SK-N-SH treated with all-trans-retinoic acid at 6 μM for 48 hours (cell line): Measurements from ENCODE around the gene QRSL1.

ENCODE experiments used
- ATAC-seq: fragments of 200-7000 bp; cut with Tn5 transposase; 3 replicates; pipeline ENCODE4 v1.9.1; 2020; ENCODE audit warnings: mild to moderate bottlenecking, moderate library complexity
- ARNTL ChIP-seq: fragments of 450-650 bp; formaldehyde crosslinking; IDR thresholded peaks from 2 replicates; pipeline ENCODE4 v1.5.0; 2020; ENCODE audit warnings: low read depth, mild to moderate bottlenecking, moderate library complexity, borderline replicate concordance
- CSDC2 ChIP-seq: fragments of 250-450 bp; sonication (Bioruptor Pico); IDR thresholded peaks from 2 replicates; pipeline ENCODE4 v1.5.0; 2020; ENCODE audit warnings: mild to moderate bottlenecking, moderate library complexity
- ESRRG ChIP-seq: fragments of 250-450 bp; sonication (Bioruptor Pico); IDR thresholded peaks from 2 replicates; pipeline ENCODE4 v1.6.1; 2021; ENCODE audit warnings: mild to moderate bottlenecking
- GLIS3 ChIP-seq: fragments of 250-450 bp; sonication (Bioruptor Pico); IDR thresholded peaks from 2 replicates; pipeline ENCODE4 v1.5.0; 2020; ENCODE audit warnings: mild to moderate bottlenecking, moderate library complexity
- ISL1 ChIP-seq: fragments of 250-450 bp; sonication (Bioruptor Pico); IDR thresholded peaks from 2 replicates; pipeline ENCODE4 v2.1.2; 2022; ENCODE audit warnings: mild to moderate bottlenecking, moderate library complexity
- OSR1 ChIP-seq: fragments of 250-450 bp; sonication (Bioruptor Pico); IDR thresholded peaks from 2 replicates; pipeline ENCODE4 v1.8.0; 2022; ENCODE audit warnings: moderate library complexity, mild to moderate bottlenecking, inconsistent platforms
- PPARA ChIP-seq: fragments of 250-450 bp; sonication (Bioruptor Pico); IDR thresholded peaks from 2 replicates; pipeline ENCODE4 v1.5.0; 2020; ENCODE audit warnings: mild to moderate bottlenecking, borderline replicate concordance
- RARB ChIP-seq: fragments of 250-450 bp; sonication (Bioruptor Pico); IDR thresholded peaks from 2 replicates; pipeline ENCODE4 v1.8.0; 2021; ENCODE audit warnings: mild to moderate bottlenecking, moderate library complexity
- SNAI2 ChIP-seq: fragments of 250-450 bp; sonication (Bioruptor Pico); IDR thresholded peaks from 2 replicates; pipeline ENCODE4 v1.5.0; 2020; ENCODE audit warnings: mild to moderate bottlenecking, moderate library complexity
- TCF4 ChIP-seq: fragments of 250-450 bp; sonication (Bioruptor Pico); IDR thresholded peaks from 2 replicates; pipeline ENCODE4 v1.8.0; 2021; ENCODE audit warnings: mild to moderate bottlenecking, moderate library complexity, borderline replicate concordance
- ZC3H10 ChIP-seq: fragments of 250-450 bp; sonication (Bioruptor Pico); IDR thresholded peaks from 2 replicates; pipeline ENCODE4 v1.5.1; 2021; ENCODE audit warnings: mild to moderate bottlenecking, moderate library complexity
- ZFP3 ChIP-seq: fragments of 250-450 bp; sonication (Bioruptor Pico); IDR thresholded peaks from 2 replicates; pipeline ENCODE4 v1.5.0; 2020; ENCODE audit warnings: mild to moderate bottlenecking, moderate library complexity
- ZFP30 ChIP-seq: fragments of 450-650 bp; formaldehyde crosslinking; IDR thresholded peaks from 2 replicates; pipeline ENCODE4 v1.5.0; 2022; ENCODE audit warnings: mild to moderate bottlenecking, moderate library complexity
- ZNF565 ChIP-seq: fragments of 450-650 bp; formaldehyde crosslinking; conservative IDR thresholded peaks from 2 replicates; pipeline ENCODE4 v1.5.0; 2020; ENCODE audit warnings: low read depth, mild to moderate bottlenecking, moderate library complexity
- ZNF8 ChIP-seq: fragments of 450-650 bp; formaldehyde crosslinking; IDR thresholded peaks from 2 replicates; pipeline ENCODE4 v1.5.0; 2020; ENCODE audit warnings: mild to moderate bottlenecking, moderate library complexity
- TF ChIP-seq, protein P1 (sequence below): fragments of 250-450 bp; sonication (Bioruptor Pico); IDR thresholded peaks from 2 replicates; pipeline ENCODE4 v1.8.0; 2020; ENCODE audit warnings: mild to moderate bottlenecking, moderate library complexity, borderline replicate concordance
- TF ChIP-seq, protein P2 (sequence below): fragments of 250-450 bp; sonication (Bioruptor Pico); IDR thresholded peaks from 2 replicates; pipeline ENCODE4 v1.8.0; 2021; ENCODE audit warnings: low read depth, mild to moderate bottlenecking, moderate library complexity, borderline replicate concordance
- TF ChIP-seq, protein P3 (sequence below): fragments of 250-450 bp; sonication (Bioruptor Pico); IDR thresholded peaks from 2 replicates; pipeline ENCODE4 v1.5.1; 2021; ENCODE audit warnings: mild to moderate bottlenecking, moderate library complexity
- TF ChIP-seq, protein P4 (sequence below): fragments of 250-450 bp; sonication (Bioruptor Pico); IDR thresholded peaks from 2 replicates; pipeline ENCODE4 v1.5.1; 2020; ENCODE audit warnings: low read depth, mild to moderate bottlenecking, moderate library complexity
- TF ChIP-seq, protein P5 (sequence below): fragments of 250-450 bp; sonication (Bioruptor Pico); IDR thresholded peaks from 2 replicates; pipeline ENCODE4 v1.5.0; 2020; ENCODE audit warnings: mild to moderate bottlenecking, moderate library complexity

QRSL1 gene

DNA sequence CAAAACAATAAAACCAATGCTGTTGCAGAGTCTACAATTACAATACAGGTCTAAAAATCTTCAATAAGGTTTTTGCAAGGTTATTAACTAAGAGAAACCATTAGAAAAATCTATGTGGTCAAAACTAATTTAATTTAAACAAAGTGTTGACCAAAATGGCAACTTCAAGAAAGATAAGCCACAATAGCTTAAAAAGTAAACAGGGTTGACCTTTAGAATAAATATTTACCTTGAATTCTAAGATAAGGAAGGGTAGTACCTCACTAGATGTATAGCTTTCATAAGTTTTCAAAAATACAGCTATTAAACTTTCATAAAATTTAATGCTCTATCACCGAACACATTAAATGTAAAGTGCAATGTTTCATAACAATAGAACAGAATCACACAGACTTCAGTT is 11.5 kb upstream of the QRSL1 start:
- TF ChIP-seq GLIS3, result no peak
- TF ChIP-seq OSR1, result no peak
- no peak for TF ChIP-seq TCF4
- TF ChIP-seq ZNF565 (CRISPR knock-in tag), result no peak
- TF ChIP-seq CSDC2, result no peak
- TF ChIP-seq, protein P1, sequence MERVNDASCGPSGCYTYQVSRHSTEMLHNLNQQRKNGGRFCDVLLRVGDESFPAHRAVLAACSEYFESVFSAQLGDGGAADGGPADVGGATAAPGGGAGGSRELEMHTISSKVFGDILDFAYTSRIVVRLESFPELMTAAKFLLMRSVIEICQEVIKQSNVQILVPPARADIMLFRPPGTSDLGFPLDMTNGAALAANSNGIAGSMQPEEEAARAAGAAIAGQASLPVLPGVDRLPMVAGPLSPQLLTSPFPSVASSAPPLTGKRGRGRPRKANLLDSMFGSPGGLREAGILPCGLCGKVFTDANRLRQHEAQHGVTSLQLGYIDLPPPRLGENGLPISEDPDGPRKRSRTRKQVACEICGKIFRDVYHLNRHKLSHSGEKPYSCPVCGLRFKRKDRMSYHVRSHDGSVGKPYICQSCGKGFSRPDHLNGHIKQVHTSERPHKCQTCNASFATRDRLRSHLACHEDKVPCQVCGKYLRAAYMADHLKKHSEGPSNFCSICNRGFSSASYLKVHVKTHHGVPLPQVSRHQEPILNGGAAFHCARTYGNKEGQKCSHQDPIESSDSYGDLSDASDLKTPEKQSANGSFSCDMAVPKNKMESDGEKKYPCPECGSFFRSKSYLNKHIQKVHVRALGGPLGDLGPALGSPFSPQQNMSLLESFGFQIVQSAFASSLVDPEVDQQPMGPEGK, result no peak
- TF ChIP-seq, protein P2, sequence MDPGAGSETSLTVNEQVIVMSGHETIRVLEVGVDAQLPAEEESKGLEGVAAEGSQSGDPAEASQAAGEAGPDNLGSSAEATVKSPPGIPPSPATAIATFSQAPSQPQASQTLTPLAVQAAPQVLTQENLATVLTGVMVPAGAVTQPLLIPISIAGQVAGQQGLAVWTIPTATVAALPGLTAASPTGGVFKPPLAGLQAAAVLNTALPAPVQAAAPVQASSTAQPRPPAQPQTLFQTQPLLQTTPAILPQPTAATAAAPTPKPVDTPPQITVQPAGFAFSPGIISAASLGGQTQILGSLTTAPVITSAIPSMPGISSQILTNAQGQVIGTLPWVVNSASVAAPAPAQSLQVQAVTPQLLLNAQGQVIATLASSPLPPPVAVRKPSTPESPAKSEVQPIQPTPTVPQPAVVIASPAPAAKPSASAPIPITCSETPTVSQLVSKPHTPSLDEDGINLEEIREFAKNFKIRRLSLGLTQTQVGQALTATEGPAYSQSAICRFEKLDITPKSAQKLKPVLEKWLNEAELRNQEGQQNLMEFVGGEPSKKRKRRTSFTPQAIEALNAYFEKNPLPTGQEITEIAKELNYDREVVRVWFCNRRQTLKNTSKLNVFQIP (CRISPR knock-in tag), result no peak
- TF ChIP-seq, protein P3, sequence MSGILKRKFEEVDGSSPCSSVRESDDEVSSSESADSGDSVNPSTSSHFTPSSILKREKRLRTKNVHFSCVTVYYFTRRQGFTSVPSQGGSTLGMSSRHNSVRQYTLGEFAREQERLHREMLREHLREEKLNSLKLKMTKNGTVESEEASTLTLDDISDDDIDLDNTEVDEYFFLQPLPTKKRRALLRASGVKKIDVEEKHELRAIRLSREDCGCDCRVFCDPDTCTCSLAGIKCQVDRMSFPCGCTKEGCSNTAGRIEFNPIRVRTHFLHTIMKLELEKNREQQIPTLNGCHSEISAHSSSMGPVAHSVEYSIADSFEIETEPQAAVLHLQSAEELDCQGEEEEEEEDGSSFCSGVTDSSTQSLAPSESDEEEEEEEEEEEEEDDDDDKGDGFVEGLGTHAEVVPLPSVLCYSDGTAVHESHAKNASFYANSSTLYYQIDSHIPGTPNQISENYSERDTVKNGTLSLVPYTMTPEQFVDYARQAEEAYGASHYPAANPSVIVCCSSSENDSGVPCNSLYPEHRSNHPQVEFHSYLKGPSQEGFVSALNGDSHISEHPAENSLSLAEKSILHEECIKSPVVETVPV (CRISPR knock-in tag), result no peak
- TF ChIP-seq, all 23 proteins: peak for 0
- ATAC-seq, result no peak

DNA sequence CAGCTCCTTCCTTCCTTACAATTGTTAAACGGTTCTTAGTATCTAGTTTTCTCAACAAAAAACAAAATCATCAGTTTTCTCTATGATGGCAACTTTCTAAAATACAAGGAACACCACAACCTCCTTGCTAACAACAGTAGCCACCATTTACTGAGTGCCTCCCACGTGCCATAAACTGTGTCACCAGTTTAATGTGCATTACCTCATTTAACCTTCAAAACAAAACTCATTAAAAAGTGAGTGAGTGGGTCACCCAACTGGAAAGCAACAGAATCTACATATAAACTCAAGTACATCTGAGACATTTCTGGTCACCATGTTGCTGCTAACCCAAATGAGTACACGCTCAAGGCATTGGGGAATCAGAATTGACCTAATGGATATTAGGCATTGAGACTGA is 11.1 kb upstream of the QRSL1 start:
- no peak for ATAC-seq
- no peak for TF ChIP-seq GLIS3
- TF ChIP-seq ZC3H10, result no peak
- no peak for TF ChIP-seq ZFP3 (CRISPR knock-in tag)
- no peak for TF ChIP-seq ISL1 (CRISPR knock-in tag)
- TF ChIP-seq SNAI2 (CRISPR knock-in tag), result no peak
- no peak for TF ChIP-seq PPARA (CRISPR knock-in tag)
- no peak for TF ChIP-seq RARB (CRISPR knock-in tag)
- TF ChIP-seq ZFP30, result no peak
- TF ChIP-seq, protein P4, sequence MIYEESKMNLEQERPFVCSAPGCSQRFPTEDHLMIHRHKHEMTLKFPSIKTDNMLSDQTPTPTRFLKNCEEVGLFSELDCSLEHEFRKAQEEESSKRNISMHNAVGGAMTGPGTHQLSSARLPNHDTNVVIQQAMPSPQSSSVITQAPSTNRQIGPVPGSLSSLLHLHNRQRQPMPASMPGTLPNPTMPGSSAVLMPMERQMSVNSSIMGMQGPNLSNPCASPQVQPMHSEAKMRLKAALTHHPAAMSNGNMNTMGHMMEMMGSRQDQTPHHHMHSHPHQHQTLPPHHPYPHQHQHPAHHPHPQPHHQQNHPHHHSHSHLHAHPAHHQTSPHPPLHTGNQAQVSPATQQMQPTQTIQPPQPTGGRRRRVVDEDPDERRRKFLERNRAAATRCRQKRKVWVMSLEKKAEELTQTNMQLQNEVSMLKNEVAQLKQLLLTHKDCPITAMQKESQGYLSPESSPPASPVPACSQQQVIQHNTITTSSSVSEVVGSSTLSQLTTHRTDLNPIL (CRISPR knock-in tag), result no peak
- TF ChIP-seq, all 23 proteins: peak for 0

DNA sequence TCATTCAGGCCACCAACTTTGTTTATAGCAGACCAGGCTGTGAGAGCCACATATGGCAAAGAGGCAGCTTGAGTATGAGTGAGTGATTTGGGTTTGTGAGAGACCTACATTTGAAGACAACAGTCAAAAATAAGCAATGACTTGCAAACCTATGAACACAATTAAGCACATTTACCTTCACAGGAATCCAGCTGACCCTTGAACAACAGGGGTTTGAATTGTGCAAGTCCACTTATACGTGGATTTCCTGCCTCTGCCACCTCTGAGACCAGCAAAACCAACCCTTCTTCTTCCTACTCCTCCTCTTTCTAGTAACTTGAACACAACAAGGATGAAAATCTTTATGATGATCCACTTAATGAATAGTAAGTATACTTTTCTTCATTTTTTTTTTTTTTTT is 10.2 kb upstream of the QRSL1 start:
- ATAC-seq, result no peak
- TF ChIP-seq, protein P4 (CRISPR knock-in tag), result no peak
- TF ChIP-seq CSDC2, result no peak
- no peak for TF ChIP-seq RARB (CRISPR knock-in tag)
- no peak for TF ChIP-seq ARNTL (CRISPR knock-in tag)
- TF ChIP-seq ZNF8 (CRISPR knock-in tag), result no peak
- TF ChIP-seq, protein P5, sequence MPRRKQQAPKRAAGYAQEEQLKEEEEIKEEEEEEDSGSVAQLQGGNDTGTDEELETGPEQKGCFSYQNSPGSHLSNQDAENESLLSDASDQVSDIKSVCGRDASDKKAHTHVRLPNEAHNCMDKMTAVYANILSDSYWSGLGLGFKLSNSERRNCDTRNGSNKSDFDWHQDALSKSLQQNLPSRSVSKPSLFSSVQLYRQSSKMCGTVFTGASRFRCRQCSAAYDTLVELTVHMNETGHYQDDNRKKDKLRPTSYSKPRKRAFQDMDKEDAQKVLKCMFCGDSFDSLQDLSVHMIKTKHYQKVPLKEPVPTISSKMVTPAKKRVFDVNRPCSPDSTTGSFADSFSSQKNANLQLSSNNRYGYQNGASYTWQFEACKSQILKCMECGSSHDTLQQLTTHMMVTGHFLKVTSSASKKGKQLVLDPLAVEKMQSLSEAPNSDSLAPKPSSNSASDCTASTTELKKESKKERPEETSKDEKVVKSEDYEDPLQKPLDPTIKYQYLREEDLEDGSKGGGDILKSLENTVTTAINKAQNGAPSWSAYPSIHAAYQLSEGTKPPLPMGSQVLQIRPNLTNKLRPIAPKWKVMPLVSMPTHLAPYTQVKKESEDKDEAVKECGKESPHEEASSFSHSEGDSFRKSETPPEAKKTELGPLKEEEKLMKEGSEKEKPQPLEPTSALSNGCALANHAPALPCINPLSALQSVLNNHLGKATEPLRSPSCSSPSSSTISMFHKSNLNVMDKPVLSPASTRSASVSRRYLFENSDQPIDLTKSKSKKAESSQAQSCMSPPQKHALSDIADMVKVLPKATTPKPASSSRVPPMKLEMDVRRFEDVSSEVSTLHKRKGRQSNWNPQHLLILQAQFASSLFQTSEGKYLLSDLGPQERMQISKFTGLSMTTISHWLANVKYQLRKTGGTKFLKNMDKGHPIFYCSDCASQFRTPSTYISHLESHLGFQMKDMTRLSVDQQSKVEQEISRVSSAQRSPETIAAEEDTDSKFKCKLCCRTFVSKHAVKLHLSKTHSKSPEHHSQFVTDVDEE, result no peak
- TF ChIP-seq, protein P3 (CRISPR knock-in tag), result no peak
- no peak for TF ChIP-seq ESRRG (CRISPR knock-in tag)
- TF ChIP-seq, protein P1, result no peak
- TF ChIP-seq, all 23 proteins: peak for 0
